Measurements from ENCODE around the gene SLC7A7.

- TF ChIP-seq MYC (IDR thresholded peaks at IDR 0.05; ENCODE audit: borderline replicate concordance, low read length) (no peak), CBX8 (IDR thresholded peaks at IDR 0.05) (no peak), SREBF2 (IDR thresholded peaks at IDR 0.05) (no peak), CTCF (IDR thresholded peaks at IDR 0.05) (no peak), ESRRA (IDR thresholded peaks at IDR 0.05; ENCODE audit: borderline replicate concordance, low read length) (no peak)
Measured at GRCh38 chr14:22747769-22748168, 67.5 kb downstream of the SLC7A7 start.
